OCI-LY1 (cell line): Measurements from ENCODE around the gene MROH2A.

Experiments used
- H2AFZ ChIP-seq: fragments of 200-600 bp; sonication (generic), shearing (Covaris generic); 2 replicates; pipeline ENCODE4 v1.6.0; 2014; ENCODE audit warnings: antibody characterized with exemption, mild to moderate bottlenecking, low read length
- H3F3A ChIP-seq: fragments of 200-600 bp; sonication (generic), shearing (Covaris generic); 2 replicates; pipeline ENCODE4 v1.6.0; 2014; ENCODE audit warnings: mild to moderate bottlenecking, antibody characterized with exemption, low read length, moderate library complexity; ENCODE audit not compliant: insufficient read depth
- H3K27ac ChIP-seq: fragments of 200-600 bp; sonication (generic); 2 replicates; pipeline ENCODE4 v1.5.1; 2014; ENCODE audit warnings: low read length, mixed run types, mild to moderate bottlenecking, low read depth; ENCODE audit not compliant: poor library complexity, severe bottlenecking
- H3K27me3 ChIP-seq: fragments of 200-600 bp; sonication (generic); 2 replicates; pipeline ENCODE4 v1.6.0; 2014; ENCODE audit warnings: antibody characterized with exemption, mild to moderate bottlenecking, low read length, moderate library complexity; ENCODE audit not compliant: insufficient read depth
- H3K36me3 ChIP-seq: fragments of 200-600 bp; sonication (generic); 2 replicates; pipeline ENCODE4 v1.6.1; 2014; ENCODE audit warnings: mild to moderate bottlenecking, antibody characterized with exemption, low read length, moderate library complexity, mixed read lengths; ENCODE audit not compliant: insufficient read depth
- H3K4me1 ChIP-seq: fragments of 200-600 bp; sonication (generic); 2 replicates; pipeline ENCODE4 v1.5.1; 2014; ENCODE audit warnings: mild to moderate bottlenecking, low read length, moderate library complexity; ENCODE audit not compliant: insufficient read depth, severe bottlenecking
- H3K4me2 ChIP-seq: fragments of 200-600 bp; sonication (generic), shearing (Covaris generic); 2 replicates; pipeline ENCODE4 v1.6.1; 2014; ENCODE audit warnings: low read length
- H3K4me3 ChIP-seq: fragments of 200-600 bp; sonication (generic); 2 replicates; pipeline ENCODE4 v1.5.1; 2014; ENCODE audit warnings: low read length, low read depth, mild to moderate bottlenecking, mixed read lengths; ENCODE audit not compliant: poor library complexity, severe bottlenecking
- H3K79me2 ChIP-seq: fragments of 200-600 bp; shearing (Covaris generic); 2 replicates; pipeline ENCODE4 v1.6.1; 2016; ENCODE audit warnings: mixed run types, low read length, mixed read lengths; ENCODE audit not compliant: insufficient read depth
- H3K9ac ChIP-seq: fragments of 200-600 bp; sonication (generic), shearing (Covaris generic); 2 replicates; pipeline ENCODE4 v1.6.1; 2014; ENCODE audit warnings: mild to moderate bottlenecking, low read length, mixed read lengths
- H3K9me2 ChIP-seq: fragments of 200-600 bp; sonication (generic), shearing (Covaris generic); 2 replicates; pipeline ENCODE4 v1.6.1; 2014; ENCODE audit warnings: low read depth, mild to moderate bottlenecking, low read length, mixed read lengths
- H3K9me3 ChIP-seq: fragments of 200-600 bp; shearing (Covaris generic); 2 replicates; pipeline ENCODE4 v1.6.1; 2014; ENCODE audit warnings: low read length, mixed read lengths
- H4K20me1 ChIP-seq: fragments of 200-600 bp; sonication (generic), shearing (Covaris generic); 2 replicates; pipeline ENCODE4 v1.6.0; 2016; ENCODE audit warnings: mild to moderate bottlenecking, low read length; ENCODE audit not compliant: insufficient read depth
- CTCF ChIP-seq: fragments of 200-600 bp; sonication (generic), shearing (Covaris generic); IDR thresholded peaks from 2 replicates; pipeline ENCODE4 v1.5.1; 2017; ENCODE audit warnings: mild to moderate bottlenecking, antibody characterized with exemption, low read length, moderate library complexity, mixed read lengths
- EZH2 ChIP-seq: fragments of 200-600 bp; sonication (generic), shearing (Covaris generic); IDR thresholded peaks from 2 replicates; pipeline ENCODE4 v1.8.0; 2017; ENCODE audit warnings: borderline replicate concordance, mixed run types, mild to moderate bottlenecking, antibody characterized with exemption, low read length, moderate library complexity, mixed read lengths

The MROH2A gene

DNA sequence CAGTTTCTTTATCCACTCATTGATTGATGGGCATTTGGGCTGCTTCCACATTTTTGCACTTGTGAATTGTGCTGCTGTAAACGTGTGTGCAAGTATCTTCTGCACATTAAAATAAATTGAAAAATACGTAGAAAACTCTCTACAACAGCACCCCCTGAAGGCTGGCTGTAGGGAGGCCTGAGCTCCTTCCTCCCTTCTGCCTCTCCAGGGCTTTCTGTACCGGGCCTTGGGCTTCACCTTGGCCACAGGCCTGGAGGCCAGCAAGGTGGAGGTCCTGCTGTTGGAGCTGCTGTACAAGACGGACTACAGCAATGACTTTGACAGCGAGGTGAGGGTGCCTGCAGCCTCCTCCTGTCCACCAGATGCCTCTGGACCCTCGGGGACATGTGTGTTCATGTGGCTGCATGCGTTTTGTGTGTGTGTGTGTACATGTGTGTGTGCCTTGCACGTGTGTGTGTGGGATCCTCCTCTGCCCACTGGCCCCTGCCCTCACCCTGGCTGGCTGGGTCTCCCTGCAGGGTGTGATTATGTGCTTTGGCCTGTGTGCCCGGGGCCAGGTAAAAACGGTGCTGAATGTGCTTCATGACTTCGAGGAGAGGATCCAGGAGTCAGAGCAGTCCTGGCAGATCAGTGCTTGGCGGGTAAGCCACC is 29.2 kb downstream of the MROH2A start:
- no peak for TF ChIP-seq EZH2
- peak; percentile 5; the same call in 1 of the 2 replicates for TF ChIP-seq CTCF
- Histone ChIP-seq H3K4me2 (no peak overlapping the region), H3K27ac (no peak overlapping the region), H2AFZ (no peak overlapping the region), H3K9me3 (no peaks in the 10 kb centered on the region), H3K4me3 (no peak overlapping the region), H3K79me2 (no peaks in the 10 kb centered on the region), H3K9ac (no peak overlapping the region), H3K36me3 (no peaks in the 10 kb centered on the region; the same call in 1 of the 2 replicates), H3K9me2 (no peaks in the 10 kb centered on the region), H4K20me1 (no peaks in the 10 kb centered on the region), H3K27me3 (no peaks in the 10 kb centered on the region), H3F3A (no peaks in the 10 kb centered on the region), H3K4me1 (no peaks in the 10 kb centered on the region)

DNA sequence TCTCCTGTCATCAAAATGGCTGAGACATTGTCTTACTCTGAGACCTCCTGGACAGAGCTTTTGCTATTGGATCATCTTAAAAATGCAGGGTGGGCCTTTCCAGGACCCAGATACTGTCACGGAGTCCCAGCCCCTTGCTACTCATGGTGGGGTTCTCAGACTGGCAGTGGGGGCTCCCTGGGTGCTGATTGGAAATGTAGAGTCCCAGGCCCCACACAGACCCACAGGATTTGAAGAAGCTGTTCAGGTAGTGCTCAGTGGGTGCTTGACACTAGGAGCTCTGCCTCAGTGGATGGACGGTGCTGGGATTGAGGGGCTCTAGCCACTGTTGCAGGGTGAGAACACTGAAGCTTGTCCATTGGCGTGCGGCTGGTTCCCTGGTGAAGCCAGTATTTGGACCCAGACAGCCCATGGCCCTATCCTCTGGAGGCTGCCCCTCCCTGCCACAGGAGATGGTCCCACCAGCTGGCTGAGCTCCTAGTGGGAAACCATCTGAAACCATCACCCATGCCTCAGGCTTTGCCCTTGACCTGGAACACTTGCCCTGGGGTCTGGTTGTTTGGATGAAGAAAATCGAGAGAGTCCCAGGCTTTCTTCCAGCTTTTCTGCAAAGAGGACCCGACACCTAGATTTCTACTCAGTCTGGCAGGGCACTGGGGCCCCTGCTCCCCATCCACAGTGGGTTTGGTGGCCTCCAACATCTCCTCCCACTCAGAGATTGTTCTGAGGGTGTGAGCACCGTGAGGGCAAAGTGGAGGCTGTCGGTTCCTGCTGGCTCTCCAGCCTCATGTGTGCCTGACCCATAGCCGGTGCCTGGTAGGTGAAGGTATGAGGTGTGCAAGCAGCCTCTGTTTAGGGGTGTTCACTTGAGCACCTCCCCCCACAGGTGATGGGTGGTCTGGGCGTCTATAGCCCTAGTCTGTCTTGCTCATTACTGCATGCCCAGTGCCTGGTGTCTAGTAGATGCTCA is 30.1 kb downstream of the MROH2A start:
- no peak overlapping the region for H2AFZ ChIP-seq
- H3K9me3 ChIP-seq = no peaks in the 10 kb centered on the region
- no peak overlapping the region for H3K4me2 ChIP-seq
- no peaks in the 10 kb centered on the region for H3F3A ChIP-seq
- H3K9ac ChIP-seq = no peak overlapping the region
- no peaks in the 10 kb centered on the region for H3K9me2 ChIP-seq
- no peak overlapping the region for H3K27ac ChIP-seq
- H3K79me2 ChIP-seq = no peaks in the 10 kb centered on the region
- no peaks in the 10 kb centered on the region; the same call in 1 of the 2 replicates for H3K36me3 ChIP-seq
- no peak for TF ChIP-seq CTCF
- TF ChIP-seq EZH2 = no peak
- no peaks in the 10 kb centered on the region for H3K27me3 ChIP-seq
- no peak overlapping the region for H3K4me3 ChIP-seq
- no peaks in the 10 kb centered on the region for H4K20me1 ChIP-seq
- H3K4me1 ChIP-seq = no peaks in the 10 kb centered on the region

- Histone ChIP-seq H2AFZ (no peak overlapping the region), H3K9me3 (no peaks in the 10 kb centered on the region), H3F3A (no peaks in the 10 kb centered on the region), H3K79me2 (no peaks in the 10 kb centered on the region), H3K9ac (no peak overlapping the region), H3K27ac (no peak overlapping the region), H3K27me3 (no peaks in the 10 kb centered on the region), H3K4me1 (no peaks in the 10 kb centered on the region), H3K9me2 (no peaks in the 10 kb centered on the region), H3K4me3 (no peak overlapping the region), H4K20me1 (no peaks in the 10 kb centered on the region), H3K4me2 (no peak overlapping the region), H3K36me3 (no peaks in the 10 kb centered on the region; the same call in 1 of the 2 replicates)
- no peak for TF ChIP-seq CTCF
- no peak for TF ChIP-seq EZH2
Observed at GRCh38 chr2:233810385-233810784, 32.3 kb downstream of the MROH2A start.
